ENCODE measurements around the gene MPPED2.

Gene MPPED2

DNA sequence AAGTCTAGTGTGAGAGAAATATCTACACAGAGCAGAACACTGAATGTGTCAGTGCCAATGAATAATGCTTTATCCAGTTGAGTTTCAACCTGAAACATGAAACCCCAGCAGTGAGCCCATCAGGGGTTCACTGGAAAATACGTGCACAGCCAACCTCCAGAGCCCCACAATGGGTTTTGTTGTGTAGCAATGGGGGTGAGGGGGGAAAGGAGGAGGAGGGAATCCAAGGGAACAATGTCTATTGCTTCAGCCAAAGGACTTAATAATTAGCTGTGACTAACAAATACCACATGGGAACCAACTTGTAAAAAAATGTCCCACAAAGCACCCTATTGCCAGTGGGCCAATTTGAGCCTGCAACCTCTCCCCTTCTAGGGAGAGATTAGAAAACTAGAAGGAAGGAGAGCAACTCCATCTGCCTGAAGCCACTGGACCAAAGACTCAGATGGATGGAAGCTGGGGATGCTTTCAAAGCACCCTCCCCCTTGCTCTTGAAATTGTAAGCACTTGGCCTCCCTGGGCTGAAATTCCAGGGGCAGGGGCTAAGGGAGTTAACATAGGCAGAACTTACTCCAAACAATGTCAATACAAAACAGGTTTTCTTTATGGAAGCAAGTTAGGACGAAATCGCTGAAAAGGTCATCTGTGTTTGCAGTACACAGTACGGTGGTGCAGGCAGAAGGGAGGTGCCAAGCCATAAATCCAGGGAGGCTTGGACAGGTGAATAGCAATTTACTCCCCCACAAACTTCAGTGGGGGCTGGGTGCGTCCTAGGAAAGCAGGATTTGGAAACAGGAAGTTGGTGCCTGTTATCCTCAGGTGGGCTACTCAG, 163.5 kb downstream of the MPPED2 start:
- Histone ChIP-seq H3K27me3 (no peaks in the 10 kb centered on the region), H3K27ac (no peak overlapping the region), H3K4me2 (no peak overlapping the region), H4K20me1 (no peaks in the 10 kb centered on the region), H3K4me1 (no peaks in the 10 kb centered on the region), H3K36me3 (no peaks in the 10 kb centered on the region), H3K9ac (no peak overlapping the region), H3K4me3 (no peak overlapping the region), H3K9me3 (no peaks in the 10 kb centered on the region)
- TF ChIP-seq Cebpa-rat (IDR thresholded peaks at IDR 0.05), result no peak

DNA sequence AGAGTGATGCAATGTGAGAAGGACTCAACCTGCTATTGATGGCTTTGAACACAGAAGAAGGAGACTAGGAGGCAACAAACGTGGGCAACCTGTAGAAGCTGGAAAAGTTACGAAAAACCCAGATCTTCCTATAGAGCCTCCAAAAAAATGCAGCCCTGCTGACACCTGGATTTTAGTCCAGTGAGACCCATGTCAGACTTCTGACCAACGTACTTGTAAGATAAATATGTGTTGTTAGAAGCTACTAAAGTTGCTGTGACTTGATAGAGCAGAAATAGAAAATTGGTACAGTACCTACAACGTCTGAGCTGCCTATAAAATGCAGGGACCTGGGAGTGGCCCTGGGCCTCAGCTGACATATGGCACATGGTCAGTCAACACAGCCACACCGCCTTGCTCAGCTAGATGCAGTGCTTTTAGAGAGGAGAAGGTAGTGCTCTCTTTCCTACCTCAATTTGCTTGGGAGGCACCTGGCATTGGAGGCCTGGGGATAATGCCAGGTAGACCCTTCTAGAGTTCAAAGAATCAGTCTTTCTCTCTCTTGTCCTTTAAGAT, 165.8 kb downstream of the MPPED2 start:
- TF ChIP-seq Cebpa-rat (IDR thresholded peaks at IDR 0.05), result no peak
- Histone ChIP-seq H3K36me3 (no peaks in the 10 kb centered on the region), H3K4me2 (no peak overlapping the region), H3K4me3 (no peak overlapping the region), H3K9me3 (no peaks in the 10 kb centered on the region), H3K9ac (no peak overlapping the region), H4K20me1 (no peaks in the 10 kb centered on the region), H3K27me3 (no peaks in the 10 kb centered on the region), H3K27ac (no peak overlapping the region), H3K4me1 (no peaks in the 10 kb centered on the region)

DNA sequence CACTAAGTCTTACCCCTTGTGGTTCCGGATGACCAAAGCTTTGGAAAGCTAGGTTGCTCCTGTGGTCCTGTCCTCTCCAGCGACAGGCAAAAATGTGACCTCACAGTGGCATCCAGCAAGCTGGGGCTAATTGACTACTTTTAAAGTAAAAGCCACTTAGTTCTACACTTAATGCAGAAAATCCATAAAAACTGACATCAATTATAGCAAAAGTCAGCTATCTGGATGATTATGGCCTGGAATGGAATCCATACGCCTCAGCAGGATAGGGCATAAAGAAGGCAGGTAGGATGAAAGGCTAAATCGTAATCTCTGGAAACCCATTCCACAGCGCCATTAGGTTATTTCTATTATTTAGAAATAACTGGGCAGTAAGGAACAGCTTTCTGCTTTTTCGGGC, 171.3 kb downstream of the MPPED2 start:
- no peak for TF ChIP-seq Cebpa-rat (IDR thresholded peaks at IDR 0.05)
- H3K9ac ChIP-seq, result no peak overlapping the region
- no peaks in the 10 kb centered on the region for H4K20me1 ChIP-seq
- H3K27ac ChIP-seq, result no peak overlapping the region
- H3K4me2 ChIP-seq, result no peak overlapping the region
- no peaks in the 10 kb centered on the region for H3K4me1 ChIP-seq
- H3K36me3 ChIP-seq, result 0 out of 2 replicates have a peak, but pooled peaks cover 5% of the 10 kb centered on the region
- H3K9me3 ChIP-seq, result no peaks in the 10 kb centered on the region
- H3K4me3 ChIP-seq, result no peak overlapping the region
- H3K27me3 ChIP-seq, result no peaks in the 10 kb centered on the region

DNA sequence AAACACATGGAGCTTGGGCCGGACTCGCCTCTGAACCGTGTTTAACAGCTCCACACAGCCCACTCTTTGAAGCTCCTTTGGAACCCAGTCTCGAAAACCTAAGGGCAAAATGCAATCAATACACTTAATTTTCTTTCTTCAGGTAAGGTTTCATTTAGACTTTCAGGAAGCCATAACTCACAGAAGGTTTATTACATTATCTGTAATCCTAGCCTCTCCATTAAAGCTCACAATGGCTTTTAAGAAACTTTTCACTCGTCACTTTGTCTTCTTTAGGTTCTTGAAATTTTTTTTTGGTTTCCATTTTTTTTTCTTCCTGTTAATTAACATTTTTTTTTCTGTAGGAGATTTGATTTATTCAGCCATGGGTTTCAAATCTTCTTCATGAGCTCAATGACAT, 171.9 kb downstream of the MPPED2 start:
- Histone ChIP-seq H3K4me2 (no peak overlapping the region), H3K36me3 (0 out of 2 replicates have a peak, but pooled peaks cover 5% of the 10 kb centered on the region), H3K4me3 (no peak overlapping the region), H3K9me3 (no peaks in the 10 kb centered on the region), H3K4me1 (no peaks in the 10 kb centered on the region), H3K9ac (no peak overlapping the region), H3K27me3 (no peaks in the 10 kb centered on the region), H4K20me1 (no peaks in the 10 kb centered on the region), H3K27ac (no peak overlapping the region)
- no peak for TF ChIP-seq Cebpa-rat (IDR thresholded peaks at IDR 0.05)

DNA sequence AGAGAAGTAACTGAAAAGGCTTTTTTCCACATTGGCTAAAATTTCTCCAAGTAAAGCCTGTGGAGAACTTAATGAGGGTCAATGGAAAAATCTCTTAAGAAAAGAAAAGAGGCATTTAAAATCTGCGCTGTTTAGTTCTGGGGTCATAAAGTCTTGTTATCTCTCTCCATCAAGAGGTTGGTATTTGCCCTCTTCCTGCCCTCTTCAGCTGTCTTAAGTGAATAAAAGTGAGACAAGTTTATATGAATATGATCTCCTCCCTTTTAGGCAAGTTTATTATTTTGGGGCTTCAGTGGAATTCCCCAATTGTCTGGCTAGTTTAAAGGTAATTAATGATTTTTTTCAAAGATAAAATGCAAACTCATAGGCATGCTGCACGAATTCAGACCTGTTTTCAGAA, 173.6 kb downstream of the MPPED2 start:
- H3K4me2 ChIP-seq, result no peak overlapping the region
- H3K27me3 ChIP-seq, result no peaks in the 10 kb centered on the region
- no peak overlapping the region for H3K4me3 ChIP-seq
- no peaks in the 10 kb centered on the region for H3K4me1 ChIP-seq
- H3K9me3 ChIP-seq, result no peaks in the 10 kb centered on the region
- no peak for TF ChIP-seq Cebpa-rat (IDR thresholded peaks at IDR 0.05)
- no peaks in the 10 kb centered on the region for H4K20me1 ChIP-seq
- H3K27ac ChIP-seq, result no peak overlapping the region
- no peak overlapping the region for H3K9ac ChIP-seq
- H3K36me3 ChIP-seq, result 0 out of 2 replicates have a peak, but pooled peaks cover 5% of the 10 kb centered on the region

DNA sequence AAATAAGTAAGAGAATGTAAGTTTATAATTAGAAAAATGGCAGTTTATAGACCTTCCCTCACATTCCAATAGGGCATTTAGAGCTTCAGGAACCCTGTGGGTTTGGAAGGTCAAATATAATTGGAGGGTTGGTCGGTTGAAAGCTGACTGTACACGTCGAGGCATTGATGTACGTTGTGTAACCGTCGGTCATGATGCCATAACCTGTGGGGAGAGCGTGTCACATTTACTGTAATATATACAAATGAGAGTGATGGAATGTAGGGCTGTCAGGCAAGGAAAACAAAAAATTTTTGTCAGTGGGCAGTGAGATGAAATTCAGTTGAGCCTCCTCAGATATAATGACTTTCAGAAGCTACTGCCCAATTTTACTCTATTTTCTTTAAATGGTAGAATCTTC, 174.8 kb downstream of the MPPED2 start:
- Histone ChIP-seq H3K36me3 (0 out of 2 replicates have a peak, but pooled peaks cover 5% of the 10 kb centered on the region), H3K9me3 (no peaks in the 10 kb centered on the region), H3K4me1 (peaks cover under 1% of the 10 kb centered on the region; the same call in 1 of the 2 replicates), H4K20me1 (no peaks in the 10 kb centered on the region), H3K4me3 (no peak overlapping the region), H3K27me3 (no peaks in the 10 kb centered on the region), H3K27ac (no peak overlapping the region), H3K4me2 (no peak overlapping the region), H3K9ac (no peak overlapping the region)
- no peak for TF ChIP-seq Cebpa-rat (IDR thresholded peaks at IDR 0.05)

DNA sequence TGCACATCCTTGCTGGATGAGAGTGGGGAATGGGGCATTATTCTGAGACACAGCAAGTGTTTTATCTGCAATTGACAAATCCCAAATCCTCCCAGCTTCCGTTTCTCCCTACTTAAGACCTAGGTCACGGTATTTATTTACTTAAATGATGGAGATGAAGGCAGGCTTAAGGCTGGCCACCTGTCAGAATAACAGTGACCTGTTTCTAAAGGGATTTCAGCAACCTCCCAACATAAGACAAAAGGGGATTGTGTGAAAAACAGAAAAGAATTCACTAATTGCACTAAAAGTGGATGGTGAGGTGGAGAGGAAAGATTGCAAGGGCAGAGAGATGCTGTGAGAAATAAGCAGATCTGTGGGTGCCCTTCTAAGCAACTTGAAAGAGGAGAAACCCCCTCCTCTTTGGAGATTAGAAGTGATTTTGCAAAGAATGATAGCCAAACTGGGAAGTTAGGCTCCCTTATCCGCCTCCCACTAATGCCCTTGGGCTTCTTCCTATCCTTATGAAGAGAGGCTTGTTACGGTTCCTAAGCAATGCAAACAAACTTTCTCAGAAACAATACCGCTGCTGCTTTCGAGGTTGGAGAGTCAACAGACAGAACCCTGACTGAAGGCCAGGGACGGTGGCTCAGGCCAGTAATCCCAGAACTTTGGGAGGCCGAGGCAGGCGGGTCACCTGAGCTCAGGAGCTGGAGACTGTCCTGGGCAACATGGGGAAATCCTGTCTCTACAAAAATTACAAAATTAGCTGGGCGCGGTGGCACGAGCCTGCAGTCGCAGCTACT, 179.0 kb downstream of the MPPED2 start:
- H3K27me3 ChIP-seq, result no peaks in the 10 kb centered on the region
- no peak for TF ChIP-seq Cebpa-rat (IDR thresholded peaks at IDR 0.05)
- no peaks in the 10 kb centered on the region for H4K20me1 ChIP-seq
- H3K36me3 ChIP-seq, result no peaks in the 10 kb centered on the region
- peaks cover 14% of the 10 kb centered on the region for H3K4me1 ChIP-seq
- H3K4me3 ChIP-seq, result no peak overlapping the region
- H3K27ac ChIP-seq, result no peak overlapping the region
- no peaks in the 10 kb centered on the region for H3K9me3 ChIP-seq
- no peak overlapping the region for H3K4me2 ChIP-seq
- no peak overlapping the region for H3K9ac ChIP-seq

DNA sequence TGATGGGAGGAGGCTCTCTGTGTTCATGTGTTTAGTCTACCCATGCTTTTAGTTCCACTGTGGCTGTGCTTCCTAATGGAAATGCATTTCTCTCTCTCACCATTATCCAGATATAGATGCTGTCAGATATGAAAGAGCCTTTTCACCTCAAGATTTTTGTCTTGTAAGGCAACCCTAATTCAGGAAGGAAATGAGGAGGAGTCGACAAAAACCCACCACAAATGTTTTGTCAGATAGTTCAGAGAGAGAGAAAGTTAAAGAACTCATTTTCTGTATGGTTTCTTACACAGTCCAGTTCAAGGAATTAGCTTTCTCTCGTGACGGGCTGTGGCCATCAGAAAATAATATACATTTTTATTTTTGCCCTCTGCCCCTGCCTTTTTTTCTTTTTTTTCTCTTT, 180.8 kb downstream of the MPPED2 start:
- Histone ChIP-seq H3K4me3 (no peak overlapping the region), H3K9ac (no peak overlapping the region), H3K27me3 (no peaks in the 10 kb centered on the region), H3K27ac (no peak overlapping the region), H3K4me2 (peak overlapping the region; percentile 8; the same call in 1 of the 2 replicates), H3K4me1 (peaks cover 14% of the 10 kb centered on the region), H4K20me1 (no peaks in the 10 kb centered on the region), H3K36me3 (no peaks in the 10 kb centered on the region), H3K9me3 (no peaks in the 10 kb centered on the region)
- TF ChIP-seq Cebpa-rat (IDR thresholded peaks at IDR 0.05), result no peak

DNA sequence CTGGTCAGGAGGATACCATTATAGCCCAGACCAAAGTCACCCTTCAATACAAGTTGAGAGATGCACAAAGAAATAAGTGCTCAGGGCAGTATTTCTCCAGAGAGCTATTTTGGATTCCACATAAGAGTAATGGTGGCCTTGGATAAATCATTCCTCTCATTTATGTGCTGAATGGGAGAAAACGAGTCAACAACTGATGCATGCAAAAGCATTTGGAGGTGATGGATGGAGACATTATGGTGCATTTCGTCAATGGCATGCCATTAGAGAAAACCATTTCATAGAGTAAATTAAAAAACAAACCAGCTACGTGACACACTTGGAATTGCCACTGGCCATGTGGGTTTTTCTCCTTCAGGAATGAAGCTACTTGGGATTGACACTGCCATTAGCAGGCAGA, 182.0 kb downstream of the MPPED2 start:
- Histone ChIP-seq H3K9ac (no peak overlapping the region), H3K4me3 (no peak overlapping the region), H3K4me2 (no peak overlapping the region), H4K20me1 (no peaks in the 10 kb centered on the region), H3K4me1 (peaks cover 14% of the 10 kb centered on the region), H3K36me3 (no peaks in the 10 kb centered on the region), H3K27ac (no peak overlapping the region), H3K9me3 (no peaks in the 10 kb centered on the region), H3K27me3 (no peaks in the 10 kb centered on the region)
- no peak for TF ChIP-seq Cebpa-rat (IDR thresholded peaks at IDR 0.05)

DNA sequence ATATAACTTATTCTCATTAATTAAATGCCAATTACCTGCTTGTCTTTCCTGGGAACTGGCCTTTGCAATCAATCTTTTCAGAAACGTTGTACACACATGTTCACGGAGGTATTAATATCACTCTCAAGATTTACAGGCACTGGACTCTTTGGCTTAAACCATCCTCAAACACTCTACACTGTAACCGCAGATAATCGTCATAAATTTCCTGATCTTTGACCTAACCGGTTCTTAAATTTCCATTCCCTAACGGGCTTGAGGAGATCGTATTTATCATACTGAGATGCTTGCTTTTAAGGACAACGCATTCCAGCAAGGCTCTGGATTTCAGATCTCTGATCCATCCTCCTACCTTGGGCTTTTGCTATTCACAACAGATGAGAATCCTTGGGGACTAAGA, 190.4 kb downstream of the MPPED2 start:
- TF ChIP-seq Cebpa-rat (IDR thresholded peaks at IDR 0.05), result no peak
- Histone ChIP-seq H3K4me1 (no peaks in the 10 kb centered on the region), H3K4me2 (no peak overlapping the region), H3K27me3 (no peaks in the 10 kb centered on the region), H3K9me3 (no peaks in the 10 kb centered on the region), H3K9ac (no peak overlapping the region), H3K27ac (no peak overlapping the region), H4K20me1 (no peaks in the 10 kb centered on the region), H3K36me3 (no peaks in the 10 kb centered on the region), H3K4me3 (no peak overlapping the region)
